Immature natural killer cell (primary cell): ENCODE results near the gene CCNK. TPM values are rescaled to one million over a fixed set of nuclear protein-coding genes. Genes with fewer than 3 reads are reported as not detected.
A peak's percentile ranks its signal among the peaks of the same experiment; 100 is the strongest.

Experiments
- DNase-seq, 3 donors: peaks; one replicate each; pipeline ENCODE4 v3.0.0; 2022; ENCODE audit warnings: mixed read lengths in 1 of 3
- H3K27ac Mint-ChIP-seq, 6 donors: one replicate each; pipeline ENCODE4 v1.8.0; 2020; ENCODE audit warnings: mixed read lengths in 6 of 6, mild to moderate bottlenecking in 5 of 6, inconsistent platforms in 4 of 6, moderate library complexity in 3 of 6
- H3K27me3 Mint-ChIP-seq, 3 donors: one replicate each; pipeline ENCODE4 v1.8.0; 2020 to 2021; ENCODE audit warnings: low read depth in 3 of 3, mild to moderate bottlenecking in 3 of 3, mixed read lengths in 3 of 3, moderate library complexity in 3 of 3, inconsistent platforms in 1 of 3
- H3K36me3 Mint-ChIP-seq, 3 donors: one replicate each; pipeline ENCODE4 v1.8.0; 2020; ENCODE audit warnings: mixed read lengths in 3 of 3, inconsistent platforms in 2 of 3, mild to moderate bottlenecking in 2 of 3
- H3K4me1 Mint-ChIP-seq, 2 donors: one replicate each; pipeline ENCODE4 v1.8.0; 2020; ENCODE audit warnings: inconsistent platforms in 2 of 2, mild to moderate bottlenecking in 2 of 2, mixed read lengths in 2 of 2, moderate library complexity in 1 of 2
- H3K4me3 Mint-ChIP-seq, 5 donors: one replicate each; pipeline ENCODE4 v1.8.0; 2020; ENCODE audit warnings: mild to moderate bottlenecking in 5 of 5, mixed read lengths in 5 of 5, inconsistent platforms in 3 of 5, moderate library complexity in 3 of 5
- H3K9me3 Mint-ChIP-seq, 6 donors: one replicate each; pipeline ENCODE4 v1.8.0; 2020; ENCODE audit warnings: mild to moderate bottlenecking in 6 of 6, mixed read lengths in 6 of 6, inconsistent platforms in 4 of 6, moderate library complexity in 3 of 6
- polyA plus RNA-seq, 3 donors: library from polyadenylated mRNA; unstranded; fragments of 300-500 nt; fragmentation: Illumina TruSeq; gene quantifications; one replicate each; pipeline ENCODE4 v1.2.3, GENCODE V29; 2021

Gene CCNK
- polyA plus RNA-seq, 3 donors from 2014 or later, result 5.8 to 32.9 (median 13.2) TPM

GRCh38 chr14:99497894-99498293, 16.7 kb downstream of the CCNK start:
- no peak for DNase-seq
- H3K27ac Mint-ChIP-seq, result no peak overlapping the region
- peaks cover 0 to 4% (median 2%) of the 10 kb centered on the region in 3 donors for H3K27me3 Mint-ChIP-seq
- H3K4me1 Mint-ChIP-seq, result peaks cover 10 to 20% of the 10 kb centered on the region in 2 donors
- H3K36me3 Mint-ChIP-seq, result peaks cover 18 to 59% (median 46%) of the 10 kb centered on the region in 3 donors
- no peak overlapping the region for H3K4me3 Mint-ChIP-seq
- peaks cover 0 to 1% (median 0%) of the 10 kb centered on the region in 6 donors for H3K9me3 Mint-ChIP-seq

DNA sequence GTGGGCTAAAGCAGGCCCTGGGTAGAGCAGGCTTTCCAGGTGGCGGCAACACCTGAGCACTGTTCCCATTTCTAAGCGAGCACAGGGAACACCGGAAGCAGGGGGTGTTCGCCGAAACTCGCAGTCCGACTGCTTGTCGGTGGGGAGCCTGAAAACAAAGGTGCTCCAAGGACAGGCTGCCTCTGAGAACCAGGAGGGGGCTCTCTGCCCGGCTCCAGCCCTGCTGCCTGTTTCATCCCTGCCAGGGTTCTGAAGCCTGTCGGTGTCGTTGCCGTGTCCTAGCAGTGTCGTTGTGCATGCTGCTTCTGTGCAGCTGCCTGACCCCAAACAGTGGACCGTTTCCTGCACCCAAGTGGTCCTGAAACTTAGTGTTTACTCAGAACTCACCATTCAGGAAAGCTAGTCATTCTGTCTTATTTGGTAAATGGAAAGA, 21.8 kb downstream of the CCNK start:
- Mint-ChIP-seq H3K4me1 (no peaks in the 10 kb centered on the region), H3K36me3 (peaks cover 32 to 74% (median 54%) of the 10 kb centered on the region in 3 donors), H3K9me3 (peaks cover 0 to 1% (median 0%) of the 10 kb centered on the region in 6 donors), H3K4me3 (no peak overlapping the region), H3K27ac (peak overlapping the region in 1 of 6 donors; percentile 53), H3K27me3 (peaks cover 4 to 7% (median 4%) of the 10 kb centered on the region in 3 donors)
- DNase-seq, result no peak

GRCh38 chr14:99503848-99504453, 22.7 kb downstream of the CCNK start:
- Mint-ChIP-seq H3K9me3 (peaks cover 0 to 1% (median 0%) of the 10 kb centered on the region in 6 donors), H3K27ac (no peak overlapping the region), H3K27me3 (peaks cover 6 to 11% (median 7%) of the 10 kb centered on the region in 3 donors), H3K4me3 (no peak overlapping the region), H3K4me1 (peaks cover 0 to 1% of the 10 kb centered on the region in 2 donors), H3K36me3 (peaks cover 32 to 73% (median 47%) of the 10 kb centered on the region in 3 donors)
- DNase-seq, result no peak

GRCh38 chr14:99505089-99505488, 23.9 kb downstream of the CCNK start:
- H3K9me3 Mint-ChIP-seq, result peaks cover 0 to 1% (median 0%) of the 10 kb centered on the region in 6 donors
- no peak for DNase-seq
- H3K4me1 Mint-ChIP-seq, result peaks cover 0 to 1% of the 10 kb centered on the region in 2 donors
- H3K4me3 Mint-ChIP-seq, result no peak overlapping the region
- peaks cover 32 to 79% (median 44%) of the 10 kb centered on the region in 3 donors for H3K36me3 Mint-ChIP-seq
- H3K27ac Mint-ChIP-seq, result peak overlapping the region in 2 of 6 donors; percentile 9 to 74
- peaks cover 6 to 14% (median 7%) of the 10 kb centered on the region in 3 donors for H3K27me3 Mint-ChIP-seq

- peaks cover 6 to 14% (median 7%) of the 10 kb centered on the region in 3 donors for H3K27me3 Mint-ChIP-seq
- H3K9me3 Mint-ChIP-seq, result peaks cover 0 to 1% (median 0%) of the 10 kb centered on the region in 6 donors
- peaks cover 0 to 1% of the 10 kb centered on the region in 2 donors for H3K4me1 Mint-ChIP-seq
- peak overlapping the region in 1 of 6 donors; percentile 4 for H3K27ac Mint-ChIP-seq
- no peak overlapping the region for H3K4me3 Mint-ChIP-seq
- peaks cover 27 to 68% (median 44%) of the 10 kb centered on the region in 3 donors for H3K36me3 Mint-ChIP-seq
- no peak for DNase-seq
These were observed 25.1 kb downstream of the CCNK start for GRCh38 chr14:99506276-99506675.

- no peak for DNase-seq
- Mint-ChIP-seq H3K4me3 (no peak overlapping the region), H3K27ac (peak overlapping the region in 2 of 6 donors; percentile 47 to 79), H3K27me3 (peaks cover 6 to 14% (median 7%) of the 10 kb centered on the region in 3 donors), H3K4me1 (peaks cover 0 to 1% of the 10 kb centered on the region in 2 donors), H3K9me3 (no peaks in the 10 kb centered on the region), H3K36me3 (peaks cover 21 to 57% (median 36%) of the 10 kb centered on the region in 3 donors)
These were observed 26.8 kb downstream of the CCNK start for GRCh38 chr14:99507860-99508640.

DNA sequence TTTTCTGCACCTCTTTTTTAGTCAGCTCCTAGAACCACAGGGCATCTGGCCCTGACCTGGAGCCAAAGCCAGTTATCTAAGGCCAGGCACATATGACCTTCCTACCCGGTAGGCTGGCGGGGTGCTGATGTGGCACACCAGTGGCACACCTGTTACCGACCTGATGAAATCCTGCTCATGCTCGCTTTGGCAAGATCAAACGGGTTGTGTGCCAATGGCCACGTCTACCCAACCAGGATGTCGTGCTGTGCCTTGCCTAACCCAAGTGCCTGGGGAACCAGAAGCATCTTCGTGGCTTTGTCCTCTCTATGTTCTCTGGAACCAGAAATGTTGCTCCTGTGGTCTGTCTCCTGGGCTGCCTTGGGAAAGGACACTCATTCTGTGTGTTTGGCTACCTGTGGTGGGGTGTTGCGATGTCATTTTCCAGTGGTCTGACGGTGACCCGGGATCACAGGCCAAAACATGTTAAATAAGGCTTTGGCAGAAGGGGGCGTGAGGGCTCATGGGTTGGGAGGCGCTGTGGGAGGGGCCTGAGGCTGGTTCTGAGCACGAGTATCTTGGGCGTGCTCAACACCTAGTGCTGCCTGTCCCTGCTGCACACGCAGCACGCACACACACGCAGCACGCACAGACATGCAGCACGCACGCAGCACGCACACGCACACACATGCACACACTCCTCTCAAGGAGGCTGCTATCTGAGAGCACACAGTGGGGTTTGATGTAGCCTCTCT, 27.9 kb downstream of the CCNK start:
- Mint-ChIP-seq H3K9me3 (no peaks in the 10 kb centered on the region), H3K4me3 (no peak overlapping the region), H3K27me3 (peaks cover 6 to 14% (median 7%) of the 10 kb centered on the region in 3 donors), H3K36me3 (peaks cover 16 to 51% (median 31%) of the 10 kb centered on the region in 3 donors), H3K27ac (peak overlapping the region in 2 of 6 donors; percentile 47 to 50), H3K4me1 (peaks cover 0 to 1% of the 10 kb centered on the region in 2 donors)
- DNase-seq, result no peak

DNA sequence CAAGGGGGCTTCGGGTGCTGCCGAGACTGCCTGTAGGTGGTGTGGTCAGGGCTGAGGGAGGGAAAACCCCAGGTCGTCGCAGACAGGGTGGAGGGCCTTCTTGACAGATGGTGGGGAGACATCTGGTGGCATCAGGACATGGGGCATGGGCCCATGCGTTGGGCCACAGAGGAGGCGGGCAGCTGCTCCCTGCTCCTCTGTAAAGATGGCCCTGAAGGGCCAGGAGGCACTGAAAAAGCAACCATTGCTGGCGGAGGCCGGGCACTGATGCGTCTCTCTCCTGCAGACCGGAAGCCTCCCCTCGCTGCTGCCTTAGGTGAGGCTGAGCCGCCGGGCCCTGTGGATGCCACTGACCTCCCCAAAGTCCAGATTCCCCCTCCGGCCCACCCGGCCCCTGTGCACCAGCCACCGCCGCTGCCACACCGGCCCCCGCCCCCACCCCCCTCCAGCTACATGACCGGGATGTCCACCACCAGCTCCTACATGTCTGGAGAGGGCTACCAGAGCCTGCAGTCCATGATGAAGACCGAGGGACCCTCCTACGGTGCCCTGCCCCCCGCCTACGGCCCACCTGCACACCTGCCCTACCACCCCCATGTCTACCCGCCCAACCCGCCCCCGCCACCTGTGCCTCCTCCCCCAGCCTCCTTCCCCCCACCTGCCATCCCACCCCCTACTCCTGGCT, 28.8 kb downstream of the CCNK start:
- no peak for DNase-seq
- Mint-ChIP-seq H3K4me3 (no peak overlapping the region), H3K27me3 (peaks cover 3 to 14% (median 12%) of the 10 kb centered on the region in 3 donors), H3K9me3 (no peaks in the 10 kb centered on the region), H3K27ac (no peak overlapping the region), H3K4me1 (peaks cover 0 to 1% of the 10 kb centered on the region in 2 donors), H3K36me3 (peaks cover 14 to 44% (median 26%) of the 10 kb centered on the region in 3 donors)

- peaks cover 3 to 14% (median 12%) of the 10 kb centered on the region in 3 donors for H3K27me3 Mint-ChIP-seq
These were observed 29.4 kb downstream of the CCNK start for GRCh38 chr14:99510556-99511139.

GRCh38 chr14:99511421-99512109, 30.4 kb downstream of the CCNK start:
- peaks cover 1 to 29% (median 12%) of the 10 kb centered on the region in 3 donors for H3K36me3 Mint-ChIP-seq
- peaks cover 0 to 1% of the 10 kb centered on the region in 2 donors for H3K4me1 Mint-ChIP-seq
- no peak overlapping the region for H3K4me3 Mint-ChIP-seq
- H3K9me3 Mint-ChIP-seq, result no peaks in the 10 kb centered on the region
- peaks cover 3 to 12% (median 11%) of the 10 kb centered on the region in 3 donors for H3K27me3 Mint-ChIP-seq
- no peak overlapping the region for H3K27ac Mint-ChIP-seq
- no peak for DNase-seq

More at GRCh38 chr14:99510556-99511139, 29.4 kb downstream of the CCNK start:
- Mint-ChIP-seq H3K4me3 (no peak overlapping the region), H3K27ac (no peak overlapping the region), H3K9me3 (no peaks in the 10 kb centered on the region), H3K36me3 (peaks cover 10 to 38% (median 20%) of the 10 kb centered on the region in 3 donors), H3K4me1 (peaks cover 0 to 1% of the 10 kb centered on the region in 2 donors)
- no peak for DNase-seq

DNA sequence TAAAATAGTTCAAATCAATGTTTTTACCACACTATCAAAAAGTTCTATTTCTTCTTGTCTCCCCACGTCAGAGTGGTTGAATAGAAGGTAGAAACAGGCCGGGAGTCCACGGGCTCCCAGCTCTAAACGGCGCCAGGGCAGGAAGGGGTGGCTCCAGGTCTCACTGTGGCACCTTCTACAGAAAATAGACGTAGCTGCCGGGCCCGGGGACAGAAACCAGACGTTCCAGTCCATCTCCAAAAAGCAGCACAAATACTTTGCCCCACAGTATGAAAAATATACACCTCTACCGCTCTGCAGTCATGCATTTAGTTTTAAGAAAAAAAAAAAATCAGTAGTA, 30.9 kb downstream of the CCNK start:
- Mint-ChIP-seq H3K4me3 (no peak overlapping the region), H3K27ac (no peak overlapping the region), H3K36me3 (peaks cover 0 to 24% (median 7%) of the 10 kb centered on the region in 3 donors), H3K27me3 (peaks cover 3 to 9% (median 9%) of the 10 kb centered on the region in 3 donors), H3K9me3 (no peaks in the 10 kb centered on the region), H3K4me1 (peaks cover 0 to 1% of the 10 kb centered on the region in 2 donors)
- DNase-seq, result no peak

DNA sequence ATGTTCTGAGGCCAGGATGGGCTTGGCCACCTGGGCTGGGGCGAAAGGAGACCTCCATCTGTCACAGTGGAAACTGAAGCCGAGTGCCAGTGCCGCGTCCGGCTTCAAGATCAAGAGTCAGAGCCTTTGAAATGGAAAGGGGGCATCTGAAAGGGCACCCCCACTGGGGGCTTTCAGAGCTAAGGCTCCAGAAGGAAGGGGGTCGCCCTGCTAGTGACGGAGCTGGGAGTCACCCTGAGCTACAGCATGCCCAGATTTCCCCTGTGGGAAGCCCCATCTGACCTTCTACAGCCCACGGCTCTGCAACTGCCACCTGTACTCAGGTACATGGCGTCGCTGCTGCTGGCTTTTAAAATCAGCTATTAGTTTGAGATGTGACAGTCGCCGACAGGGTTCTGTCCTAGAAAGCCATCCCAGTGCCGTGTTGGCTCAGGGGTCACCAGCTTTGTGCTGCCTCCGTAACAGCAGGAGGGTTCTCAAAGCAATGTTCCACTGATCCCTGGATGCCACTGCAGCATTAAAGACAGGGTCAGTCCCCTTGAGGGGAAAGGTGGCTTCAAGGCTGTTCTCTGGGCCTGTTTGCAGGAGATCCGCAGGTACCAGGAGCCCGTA, 31.5 kb downstream of the CCNK start:
- DNase-seq, result no peak
- H3K27me3 Mint-ChIP-seq, result peaks cover 3 to 9% (median 8%) of the 10 kb centered on the region in 3 donors
- no peak overlapping the region for H3K4me3 Mint-ChIP-seq
- H3K9me3 Mint-ChIP-seq, result no peaks in the 10 kb centered on the region
- H3K36me3 Mint-ChIP-seq, result peaks cover 0 to 18% (median 3%) of the 10 kb centered on the region in 3 donors
- no peak overlapping the region for H3K27ac Mint-ChIP-seq
- H3K4me1 Mint-ChIP-seq, result peaks cover 0 to 1% of the 10 kb centered on the region in 2 donors
